Raji (cell line): ENCODE measurements around the gene ATP23.

Experiments
- POLR2A ChIP-seq: IDR thresholded peaks from 2 replicates; pipeline ENCODE4 v1.6.1; 2011; ENCODE audit warnings: low read depth, low read length, control low read depth; ENCODE audit not compliant: insufficient read depth

The ATP23 gene, protein sequence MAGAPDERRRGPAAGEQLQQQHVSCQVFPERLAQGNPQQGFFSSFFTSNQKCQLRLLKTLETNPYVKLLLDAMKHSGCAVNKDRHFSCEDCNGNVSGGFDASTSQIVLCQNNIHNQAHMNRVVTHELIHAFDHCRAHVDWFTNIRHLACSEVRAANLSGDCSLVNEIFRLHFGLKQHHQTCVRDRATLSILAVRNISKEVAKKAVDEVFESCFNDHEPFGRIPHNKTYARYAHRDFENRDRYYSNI

DNA sequence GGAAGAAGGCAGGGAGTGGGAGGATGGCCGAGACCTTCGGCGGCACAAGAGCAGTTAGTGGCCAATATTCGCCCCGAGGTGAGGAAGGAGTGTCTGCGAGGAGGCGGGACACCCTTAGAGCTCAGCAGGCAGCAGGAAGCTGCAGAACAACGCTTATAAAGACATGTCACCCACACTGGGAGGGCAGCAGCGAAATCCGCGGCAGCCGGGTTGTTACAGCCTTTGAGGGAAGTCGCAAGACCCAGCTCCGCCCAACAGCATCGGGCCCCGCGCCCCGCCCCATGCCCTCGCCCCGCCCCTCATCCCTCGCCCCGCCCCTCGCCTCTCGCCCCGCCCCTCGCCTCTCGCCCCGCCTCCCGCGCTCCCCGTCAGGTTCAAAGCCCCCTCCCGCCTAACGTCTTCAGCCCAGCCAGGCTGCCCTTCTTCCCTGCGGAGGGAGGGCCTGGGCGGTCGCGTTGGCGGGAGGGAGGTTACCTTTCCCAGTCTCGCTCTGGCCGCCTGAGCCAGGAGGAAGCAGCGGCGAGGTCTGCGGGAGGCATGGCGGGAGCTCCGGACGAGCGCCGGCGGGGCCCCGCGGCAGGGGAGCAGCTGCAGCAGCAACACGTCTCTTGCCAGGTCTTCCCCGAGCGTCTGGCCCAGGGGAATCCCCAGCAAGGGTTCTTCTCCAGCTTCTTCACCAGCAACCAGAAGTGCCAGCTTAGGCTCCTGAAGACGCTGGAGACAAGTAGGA lies at the start of gene ATP23:
Gene ATP23 (plus strand): TSS at position 403 of the 730 bp plus-strand sequence. CDS start 135 bp downstream, at position 538.
- peak; percentile 99 for TF ChIP-seq POLR2A

DNA sequence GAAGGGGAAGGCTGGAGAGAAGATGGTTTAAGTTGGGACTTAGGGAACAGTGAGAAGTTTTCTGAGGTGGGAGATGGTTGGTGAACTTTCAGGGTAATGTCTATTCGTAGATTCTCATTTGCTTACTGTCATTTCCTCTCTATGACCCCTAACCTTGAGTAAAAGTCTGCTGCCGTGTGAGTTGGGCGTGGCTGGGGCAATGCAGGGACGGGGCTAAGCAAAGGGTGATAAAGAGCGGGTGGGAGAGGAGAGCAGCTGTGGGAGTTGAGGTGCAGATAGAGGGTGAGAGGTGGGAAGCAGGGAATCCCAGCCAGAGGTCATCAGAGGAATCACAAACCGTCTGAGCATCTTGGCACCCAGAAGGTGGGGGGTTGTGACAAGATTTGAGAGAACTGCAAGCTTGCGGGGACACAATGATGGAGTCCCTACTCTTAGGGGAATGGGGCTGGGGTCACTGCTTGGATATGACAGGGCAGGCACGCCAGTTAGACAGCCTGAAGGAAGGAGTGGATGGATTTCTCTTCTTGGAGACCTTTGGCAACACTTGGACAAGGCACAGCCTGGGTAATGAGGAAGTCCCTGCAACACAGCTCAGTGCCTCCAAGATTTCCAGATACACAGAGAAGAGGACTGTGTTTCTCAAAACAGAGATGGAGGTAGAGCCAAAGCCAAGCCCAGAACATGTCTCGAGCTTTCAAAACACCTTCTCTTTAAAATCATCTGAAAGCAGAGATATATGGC lies 49.0 kb upstream of the ATP23 start:
- TF ChIP-seq POLR2A: no peak

DNA sequence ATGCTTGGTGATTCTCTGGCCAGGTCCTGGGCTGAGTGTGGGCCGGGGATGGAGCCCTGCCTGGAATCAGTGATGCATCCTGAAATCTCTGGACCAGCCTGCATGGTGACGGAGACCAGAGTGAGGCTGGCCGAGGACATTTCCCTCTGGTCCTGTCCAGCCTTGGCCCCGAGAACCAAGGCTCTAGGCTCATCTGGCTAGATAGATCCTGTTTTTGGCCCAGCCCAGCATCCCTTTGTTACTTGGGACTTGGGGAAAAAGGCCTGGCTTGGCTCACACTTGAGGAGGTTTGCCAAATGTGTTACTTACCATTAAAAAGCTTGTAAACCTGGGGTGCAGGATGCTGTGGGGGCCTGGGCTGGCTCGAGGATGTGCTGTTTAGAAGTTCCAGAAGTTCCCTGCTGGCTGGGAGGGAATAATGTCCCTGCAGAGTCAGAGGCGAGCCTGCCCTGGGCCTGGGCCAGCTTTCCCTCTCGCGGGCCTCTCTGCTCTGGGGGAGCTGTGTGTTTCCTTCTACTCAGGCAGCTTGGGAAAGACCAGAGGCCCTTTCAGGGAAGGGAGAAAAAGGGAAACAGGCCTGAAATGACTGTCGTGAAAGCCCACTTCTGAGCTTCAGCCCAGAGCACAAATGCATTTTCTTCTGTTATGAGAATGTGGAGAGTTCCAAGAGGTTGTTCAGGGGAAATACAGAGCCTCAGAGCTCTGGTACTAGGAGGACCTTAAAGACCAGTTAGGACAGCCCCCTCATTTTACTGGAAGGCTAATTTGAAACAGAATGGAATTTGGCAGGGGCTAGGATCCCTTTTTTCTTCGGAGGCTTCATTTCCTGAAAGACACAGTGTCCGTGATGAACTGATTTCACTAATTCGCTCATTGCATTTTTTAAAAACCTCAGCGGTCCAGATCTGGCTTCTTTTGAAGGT lies 47.7 kb upstream of the ATP23 start:
- no peak for TF ChIP-seq POLR2A

DNA sequence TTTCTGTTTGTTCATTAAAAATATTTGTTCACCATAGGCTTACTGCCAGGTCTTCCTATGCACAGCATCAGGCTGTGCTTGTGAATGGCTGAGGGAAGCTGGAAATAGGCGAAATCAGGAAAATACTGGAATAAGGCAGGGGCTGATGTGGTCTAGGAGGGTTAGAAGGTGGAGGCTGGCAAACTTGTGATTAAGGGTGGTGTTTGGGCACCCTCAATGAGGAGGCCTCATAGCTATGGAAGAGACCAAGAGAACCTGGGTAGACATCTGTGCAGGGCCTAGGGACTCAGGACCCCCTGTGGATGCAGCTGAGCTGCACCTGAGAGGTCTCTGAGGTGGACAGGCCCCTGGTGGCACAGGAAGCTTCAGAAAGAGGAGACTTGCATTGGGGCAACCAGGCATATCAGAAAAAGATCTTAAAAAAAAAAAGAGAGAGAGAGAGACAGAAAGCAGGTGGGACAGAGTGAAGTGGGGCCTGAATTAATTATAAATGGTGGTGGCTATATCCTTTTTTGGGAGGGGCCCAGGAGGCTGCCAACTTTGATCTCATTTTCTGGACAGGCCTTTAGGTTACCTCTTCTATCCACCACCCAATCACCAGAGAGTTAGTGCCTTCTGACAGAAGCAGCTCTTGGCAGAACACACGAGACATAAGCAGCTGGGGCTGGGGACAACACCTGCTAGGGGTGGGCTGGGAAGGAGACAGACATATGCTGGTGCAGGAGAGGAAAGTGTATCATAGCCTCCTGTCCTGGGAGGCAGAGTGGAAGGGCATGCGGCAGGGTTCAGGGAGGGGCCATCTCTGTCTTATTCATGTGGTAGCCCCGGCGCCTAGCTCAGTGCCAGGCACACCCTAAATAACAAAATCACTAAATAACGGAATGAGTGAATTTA lies 46.7 kb upstream of the ATP23 start:
- TF ChIP-seq POLR2A: peak; percentile 50; the same call in 1 of the 2 replicates

DNA sequence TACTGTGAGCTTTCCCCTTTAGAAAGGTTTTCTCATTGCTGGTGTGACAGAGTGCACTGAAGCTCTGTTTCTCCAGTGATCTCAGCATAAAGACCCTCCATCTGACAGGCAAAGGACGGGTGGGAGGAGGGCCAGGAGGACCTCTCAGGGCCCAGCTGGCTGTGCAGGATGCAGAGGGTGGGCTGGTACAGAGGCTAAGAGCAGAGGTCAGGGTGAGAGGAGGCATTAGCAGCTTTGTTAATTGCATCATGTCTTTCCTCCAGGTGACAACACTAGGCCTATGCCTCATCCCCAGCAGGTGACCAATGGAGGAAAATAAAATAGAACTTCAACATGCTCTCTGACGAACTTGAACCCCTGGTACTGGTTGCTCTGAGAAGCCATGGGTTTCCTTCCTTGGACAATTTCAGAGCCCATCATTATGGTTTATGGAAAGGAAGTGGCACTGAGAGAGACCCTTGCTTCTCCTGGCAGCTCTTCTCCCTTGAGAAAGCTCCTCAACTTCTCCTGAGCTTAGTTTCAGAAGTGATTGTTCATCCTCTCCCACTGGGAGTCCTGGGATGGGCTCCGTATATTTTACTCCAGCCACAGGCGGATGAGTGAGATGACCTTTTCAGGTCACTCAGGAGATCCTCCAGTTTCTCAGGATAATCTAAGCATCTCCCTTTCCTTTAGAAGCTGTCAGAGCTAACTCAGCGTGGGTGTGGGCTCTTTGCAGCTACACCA lies 45.8 kb upstream of the ATP23 start:
- TF ChIP-seq POLR2A: no peak

DNA sequence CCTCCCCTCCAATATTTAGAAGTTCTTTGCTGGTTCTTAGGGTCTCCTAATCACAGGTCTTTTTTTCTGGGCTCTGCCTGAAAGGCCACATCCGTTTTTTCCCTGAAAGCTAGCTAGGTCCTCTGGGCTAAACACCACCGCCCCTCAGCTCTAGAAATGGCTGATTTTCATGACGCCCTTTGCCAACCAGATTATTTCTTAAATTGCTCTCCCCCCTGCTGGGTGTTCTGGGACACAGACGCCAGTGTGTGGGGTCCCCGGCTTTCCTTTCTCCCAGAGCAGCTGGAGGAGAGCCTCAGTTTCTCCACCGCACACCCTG lies 45.3 kb upstream of the ATP23 start:
- TF ChIP-seq POLR2A: no peak

DNA sequence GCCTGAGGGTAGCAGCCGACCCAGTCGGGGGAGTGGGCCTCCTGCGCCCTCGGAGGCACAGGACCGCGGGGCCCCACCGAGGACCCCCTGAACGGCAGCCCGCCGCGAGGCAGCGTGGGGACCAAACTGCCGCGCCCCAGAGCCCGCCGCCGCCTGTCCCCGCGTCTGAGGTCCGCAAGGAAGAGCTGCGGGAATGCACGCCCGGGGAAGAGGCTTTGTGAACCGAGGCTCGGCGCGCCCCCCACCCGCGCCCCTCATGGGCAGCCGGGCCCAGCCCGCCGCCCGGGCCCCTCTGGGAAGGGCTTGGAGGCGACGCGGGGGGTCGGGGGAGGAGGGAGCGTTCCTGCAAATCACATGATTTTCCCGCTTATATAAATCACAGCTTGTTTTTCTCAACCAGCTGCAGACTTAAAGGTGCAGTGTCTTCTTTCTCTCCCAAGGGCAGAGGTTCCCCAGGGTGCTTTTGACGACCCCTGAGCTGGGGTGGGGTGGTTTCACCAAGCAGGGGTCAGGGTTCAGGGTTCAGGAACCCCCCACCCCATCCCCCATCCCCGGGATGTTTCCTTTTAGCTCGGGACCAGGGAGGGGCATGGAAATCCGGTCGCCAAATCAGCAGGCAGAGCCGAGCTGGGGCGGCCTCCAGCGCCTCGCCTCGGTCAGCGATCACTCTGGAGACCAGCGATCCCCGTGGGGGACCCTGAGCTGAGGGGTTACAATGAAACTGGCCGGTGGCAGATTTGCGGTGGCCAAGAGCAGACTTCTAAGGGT lies 44.7 kb upstream of the ATP23 start:
- no peak for TF ChIP-seq POLR2A

DNA sequence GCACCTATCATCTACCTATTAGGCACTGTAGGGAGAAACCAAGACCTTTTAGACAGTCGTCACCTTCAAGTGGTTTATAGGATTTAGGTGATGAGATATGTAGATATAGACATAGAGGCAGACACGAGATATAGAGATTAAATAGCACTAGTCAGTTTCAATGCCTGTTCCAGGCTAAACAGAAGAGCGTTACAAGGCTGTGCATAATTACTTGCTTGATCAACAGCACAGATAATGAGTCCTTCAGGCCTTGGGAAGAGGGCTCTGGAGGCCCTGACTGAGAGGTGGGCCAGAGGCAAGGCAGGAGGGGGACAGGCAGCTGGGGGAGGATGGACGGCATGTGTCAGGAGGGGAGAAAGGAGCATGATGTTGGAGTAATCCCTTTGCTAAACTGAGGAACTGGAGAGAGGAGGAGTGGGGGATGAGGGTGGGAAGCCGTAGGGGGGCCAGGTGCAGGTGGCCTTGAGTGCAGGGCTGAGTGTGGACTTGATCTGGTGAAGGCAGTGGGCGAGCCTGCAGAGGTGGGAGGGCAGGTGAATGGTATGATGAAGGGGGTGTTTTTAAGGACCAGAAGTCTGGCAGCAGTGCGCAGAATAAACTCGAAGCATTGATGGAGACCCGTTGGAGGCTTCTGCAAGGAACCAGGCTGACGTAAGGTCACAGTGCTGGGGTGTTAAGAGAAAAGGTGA lies 43.9 kb upstream of the ATP23 start:
- no peak for TF ChIP-seq POLR2A

DNA sequence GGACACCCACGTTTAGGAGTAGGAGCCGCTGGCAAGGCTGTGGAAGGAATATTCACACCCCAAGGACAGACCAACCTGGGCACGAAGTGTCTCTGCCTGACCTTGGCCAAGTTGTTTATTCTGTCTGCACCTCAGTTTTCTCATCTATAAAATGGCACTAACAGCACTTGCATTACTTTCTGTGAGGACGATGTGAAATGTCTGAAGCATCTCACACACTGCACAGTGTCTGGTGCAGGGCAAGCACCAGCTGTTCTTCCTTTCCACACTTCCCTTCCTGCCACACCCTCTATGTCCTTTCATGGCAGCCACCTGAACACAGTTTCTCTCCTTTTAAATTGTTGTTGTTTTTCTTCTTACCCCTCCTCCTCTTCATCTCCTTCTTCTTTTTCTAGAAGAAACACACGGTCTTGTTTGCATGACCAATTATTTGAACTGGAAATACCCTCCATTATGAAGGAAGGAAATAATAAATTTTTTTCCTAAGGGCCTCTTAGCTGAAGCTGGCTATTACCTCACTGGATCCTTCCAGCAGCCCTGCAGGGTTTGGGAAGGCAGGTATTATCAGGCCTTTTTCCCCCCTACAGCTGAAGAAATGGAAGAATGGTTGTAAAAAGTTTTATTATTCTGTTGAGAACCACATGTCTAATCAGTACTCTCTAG lies 42.9 kb upstream of the ATP23 start:
- TF ChIP-seq POLR2A: peak; percentile 78

DNA sequence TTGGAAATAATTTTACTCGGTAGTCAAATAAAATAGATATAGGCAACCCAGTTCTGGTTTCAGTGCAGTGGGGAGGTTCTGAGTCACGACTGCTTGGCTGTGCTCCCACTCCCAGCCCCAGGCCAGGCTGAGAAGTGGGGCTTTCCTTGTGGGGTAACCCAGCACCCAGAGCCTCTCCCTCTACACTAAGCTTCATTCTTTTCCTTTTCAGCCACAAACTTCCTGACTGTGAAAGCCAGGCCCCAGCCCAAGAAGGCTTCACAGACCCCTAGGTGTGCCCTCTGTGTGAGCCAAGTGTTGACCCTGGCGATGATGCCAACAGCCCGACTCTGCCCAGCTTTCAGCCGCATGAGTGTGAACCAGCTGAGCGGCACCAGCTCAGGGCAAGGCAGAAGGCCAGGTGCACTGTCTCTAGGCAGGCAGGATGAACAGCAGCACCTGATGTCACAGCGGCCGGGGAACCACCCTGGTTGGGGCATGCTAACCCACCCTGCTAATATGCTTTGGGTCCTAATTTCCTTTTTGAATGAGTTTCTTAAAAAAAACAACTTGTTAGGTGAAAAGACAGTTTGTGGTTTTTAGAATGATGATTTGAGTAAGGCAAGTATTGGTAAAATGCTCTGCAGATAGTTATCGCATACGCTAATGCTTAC lies 42.2 kb upstream of the ATP23 start:
- peak; percentile 73 for TF ChIP-seq POLR2A

DNA sequence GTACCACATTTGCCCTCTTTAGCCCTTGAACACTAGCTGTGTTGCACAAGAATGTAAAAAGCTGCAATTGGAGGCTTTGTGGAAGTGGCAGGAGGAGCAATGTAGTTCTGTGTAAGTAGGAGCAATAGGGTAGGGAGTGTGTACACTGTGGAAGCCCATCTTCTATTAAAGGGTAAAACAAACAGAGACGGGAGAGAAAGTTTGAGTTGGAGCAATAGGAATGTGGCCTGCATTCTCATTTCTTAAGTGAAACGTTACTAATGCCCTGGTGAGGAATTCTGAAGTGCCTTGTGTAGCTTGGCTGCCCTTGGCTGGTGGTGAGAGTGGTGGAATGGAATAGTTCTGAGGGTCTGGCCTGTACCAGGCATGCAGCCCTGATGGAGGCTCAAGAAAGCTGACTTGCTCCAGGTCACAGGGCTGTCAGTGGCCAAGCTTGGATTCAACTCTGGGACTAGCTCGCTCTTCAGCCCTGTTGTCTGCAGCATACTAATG lies 38.8 kb upstream of the ATP23 start:
- TF ChIP-seq POLR2A: no peak

DNA sequence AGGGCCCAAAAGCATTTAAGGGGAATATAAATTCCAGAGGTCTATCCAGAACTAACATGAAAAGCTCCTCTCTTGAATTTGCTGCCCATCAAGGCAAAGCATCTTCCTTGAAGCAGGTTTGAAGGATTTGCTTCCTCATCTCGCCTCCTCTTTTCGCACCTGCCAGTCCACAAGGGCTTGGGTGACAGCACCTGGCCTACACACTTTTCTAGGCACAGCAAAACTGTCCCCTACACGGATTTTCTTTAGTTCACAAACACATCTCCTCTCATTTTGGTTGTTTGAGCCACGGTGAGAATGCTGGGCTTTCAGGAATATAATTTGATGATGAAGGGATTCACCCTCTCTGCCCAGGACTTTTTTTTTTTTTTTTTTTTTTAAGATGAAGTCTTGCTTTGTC lies 36.9 kb upstream of the ATP23 start:
- TF ChIP-seq POLR2A: no peak
